ENCODE results near the gene COP1.
"Not testable (repeated sequence)": the region's sequence is repeated elsewhere in the genome, so short reads cannot be mapped to it uniquely, and the experiment has no call there.

The COP1 gene

DNA sequence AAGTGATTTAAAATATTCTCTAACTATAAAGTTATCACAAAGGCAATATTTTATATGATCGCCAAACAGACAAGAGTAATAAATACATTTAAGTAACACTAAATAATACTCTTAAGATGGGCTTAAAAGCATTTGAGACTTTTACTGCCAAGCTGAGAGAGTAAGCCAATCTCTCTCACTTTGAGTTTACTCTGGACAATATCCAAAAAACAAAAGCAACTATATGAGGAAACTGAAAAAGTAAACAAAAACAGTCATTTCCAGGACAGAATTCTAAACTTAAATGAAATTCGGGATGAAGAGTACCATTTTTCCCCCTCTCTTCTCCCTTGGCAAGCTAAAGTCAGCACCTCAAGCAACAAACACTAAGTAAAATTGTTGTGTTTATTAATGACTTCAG is 173.2 kb downstream of the COP1 start:
- DNase-seq (ENCODE audit: low read depth), result no peak

DNA sequence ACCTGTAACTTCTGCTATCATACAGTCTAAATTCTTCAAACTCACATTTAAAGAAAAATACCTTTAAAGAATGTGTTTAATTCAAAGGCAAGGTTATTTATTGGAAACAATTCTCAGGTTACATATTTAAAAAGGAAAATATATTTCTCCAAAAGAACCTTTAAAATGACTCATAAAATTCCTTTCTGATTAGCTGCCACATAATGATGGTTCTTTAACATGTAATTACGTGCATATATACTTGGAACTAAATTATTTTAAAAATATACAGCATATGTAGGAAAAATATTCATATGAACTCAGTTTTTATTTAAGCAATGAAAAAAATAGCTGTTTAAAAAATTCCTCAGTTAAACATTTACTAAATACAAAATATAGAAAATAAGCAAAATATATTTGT is 173.6 kb downstream of the COP1 start:
- DNase-seq (ENCODE audit: low read depth), result no peak

DNA sequence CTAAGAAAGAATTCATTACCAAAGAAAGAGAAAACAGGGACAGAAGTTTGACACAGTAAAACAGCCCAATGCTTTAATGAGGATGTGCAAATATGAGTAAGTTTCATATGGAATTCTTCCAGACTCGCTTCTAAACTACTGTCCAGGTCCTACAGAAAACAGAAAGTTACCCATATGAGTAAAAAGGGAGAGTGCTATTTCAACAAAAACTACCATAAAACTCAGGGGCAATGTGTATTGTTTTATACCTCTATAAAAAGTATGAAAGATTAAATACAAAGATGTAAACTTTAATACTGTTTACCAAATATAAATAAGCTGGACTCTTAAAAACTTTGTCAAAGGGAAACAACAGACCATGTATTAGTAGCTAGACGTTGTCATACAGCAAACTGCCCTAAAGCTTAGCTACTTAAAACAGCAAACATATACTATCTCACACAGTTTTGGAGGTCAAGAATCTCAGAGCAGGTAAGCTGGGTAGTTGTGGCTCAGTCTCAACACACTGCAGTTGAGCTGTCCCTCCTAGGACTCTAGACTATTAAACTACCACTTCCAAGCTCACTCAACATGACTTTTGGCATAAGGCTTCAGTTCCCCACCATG is 174.9 kb downstream of the COP1 start:
- no peak for DNase-seq (ENCODE audit: low read depth)

GRCh38 chr1:176029609-176030008 is 177.5 kb downstream of the COP1 start:
- no peak for DNase-seq (ENCODE audit: low read depth)

- no peak for DNase-seq (ENCODE audit: low read depth)
Measured at GRCh38 chr1:176029155-176029554, 177.9 kb downstream of the COP1 start.

- not testable (repeated sequence) for DNase-seq (ENCODE audit: low read depth)
Measured at GRCh38 chr1:176027934-176028333, 179.2 kb downstream of the COP1 start.

DNA sequence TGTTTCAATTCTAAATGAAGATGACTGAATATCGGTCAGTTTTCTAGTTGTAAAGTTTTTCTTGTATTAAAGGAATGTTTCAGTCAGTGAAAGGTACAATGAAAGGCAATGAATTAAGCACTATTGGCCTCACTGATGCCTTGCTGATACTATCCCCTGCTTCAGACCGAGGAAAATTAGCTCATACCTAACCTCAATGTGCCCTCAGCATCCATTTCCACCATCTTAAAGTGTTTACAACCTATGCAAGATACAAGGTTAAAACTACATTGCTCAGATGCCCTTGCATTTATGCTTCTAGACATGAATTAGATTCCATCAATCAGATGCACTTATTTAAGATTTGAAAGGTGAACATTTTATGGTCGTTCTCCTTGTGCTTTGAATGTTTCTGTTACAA is 184.5 kb downstream of the COP1 start:
- DNase-seq (ENCODE audit: low read depth), result no peak

GRCh38 chr1:176017722-176018121 is 189.4 kb downstream of the COP1 start:
- no peak for DNase-seq (ENCODE audit: low read depth)

GRCh38 chr1:176009951-176010350 is 197.1 kb downstream of the COP1 start:
- no peak for DNase-seq (ENCODE audit: low read depth)

GRCh38 chr1:176007756-176008389 is 199.2 kb downstream of the COP1 start:
- not testable (repeated sequence) for DNase-seq (ENCODE audit: low read depth)

DNA sequence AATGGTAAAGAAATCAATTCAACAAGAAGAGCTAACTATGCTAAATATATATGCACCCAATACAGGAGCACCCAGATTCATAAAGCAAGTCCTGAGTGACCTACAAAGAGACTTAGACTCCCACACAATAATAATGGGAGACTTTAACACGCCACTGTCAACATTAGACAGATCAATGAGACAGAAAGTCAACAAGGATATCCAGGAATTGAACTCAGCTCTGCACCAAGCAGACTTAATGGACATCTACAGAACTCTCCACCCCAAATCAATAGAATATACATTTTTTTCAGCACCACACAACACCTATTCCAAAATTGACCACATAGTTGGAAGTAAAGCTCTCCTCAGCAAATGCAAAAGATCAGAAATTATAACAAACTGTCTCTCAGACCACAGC is 212.4 kb downstream of the COP1 start:
- DNase-seq (ENCODE audit: low read depth), result not testable (repeated sequence)

DNA sequence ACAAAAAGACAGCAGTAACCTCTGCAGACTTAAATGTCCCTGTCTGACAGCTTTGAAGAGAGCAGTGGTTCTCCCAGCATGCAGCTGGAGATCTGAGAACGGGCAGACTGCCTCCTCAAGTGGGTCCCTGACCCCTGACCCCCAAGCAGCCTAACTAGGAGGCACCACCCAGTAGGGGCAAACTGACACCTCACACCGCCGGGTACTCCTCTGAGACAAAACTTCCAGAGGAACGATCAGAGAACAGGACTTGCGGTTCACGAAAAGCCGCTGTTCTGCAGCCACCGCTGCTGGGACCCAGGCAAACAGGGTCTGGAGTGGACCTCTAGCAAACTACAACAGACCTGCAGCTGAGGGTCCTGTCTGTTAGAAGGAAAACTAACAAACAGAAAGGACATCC is 214.3 kb downstream of the COP1 start:
- not testable (repeated sequence) for DNase-seq (ENCODE audit: low read depth)

- DNase-seq (ENCODE audit: low read depth), result not testable (repeated sequence)
Measured at GRCh38 chr1:175992202-175992601, 214.9 kb downstream of the COP1 start.

GRCh38 chr1:175984813-175985212 is 222.3 kb downstream of the COP1 start:
- no peak for DNase-seq (ENCODE audit: low read depth)

DNA sequence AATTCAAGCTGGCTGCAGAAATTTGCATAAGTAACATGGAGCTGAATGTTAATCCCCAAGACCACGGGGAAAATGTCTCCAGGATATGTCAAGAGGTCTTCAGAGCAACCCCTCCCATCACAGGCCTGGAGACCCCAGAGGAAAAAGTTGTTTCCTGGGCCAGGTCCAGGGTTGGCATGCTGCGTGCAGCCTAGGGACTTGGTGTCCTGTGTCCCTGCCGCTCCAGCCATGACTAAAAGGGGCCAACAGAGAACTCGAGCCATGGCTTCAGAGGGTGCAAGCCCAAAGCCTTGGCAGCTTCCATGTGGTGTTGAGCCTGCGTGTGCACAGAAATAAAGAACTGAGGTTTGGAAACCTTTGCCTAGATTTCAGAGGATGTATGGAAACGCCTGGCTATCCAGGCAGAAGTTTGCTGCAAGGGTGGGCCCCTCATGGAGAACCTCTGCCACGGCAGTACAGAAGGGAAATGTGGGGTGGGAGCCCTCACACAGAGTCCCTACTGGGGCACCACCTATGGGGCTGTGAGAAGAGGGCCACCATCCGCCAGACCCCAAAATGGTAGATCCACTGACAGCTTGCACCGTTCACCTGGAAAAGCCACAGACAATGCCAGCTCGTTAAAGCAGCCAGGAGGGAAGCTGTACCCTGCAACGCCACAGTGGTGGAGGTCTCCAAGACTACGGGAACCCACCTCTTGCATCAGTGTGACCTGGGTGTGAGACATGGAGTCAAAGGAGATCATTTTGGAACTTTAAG is 222.9 kb downstream of the COP1 start:
- DNase-seq (ENCODE audit: low read depth), result no peak

- DNase-seq (ENCODE audit: low read depth), result not testable (repeated sequence)
Measured at GRCh38 chr1:175983363-175983762, 223.7 kb downstream of the COP1 start.

DNA sequence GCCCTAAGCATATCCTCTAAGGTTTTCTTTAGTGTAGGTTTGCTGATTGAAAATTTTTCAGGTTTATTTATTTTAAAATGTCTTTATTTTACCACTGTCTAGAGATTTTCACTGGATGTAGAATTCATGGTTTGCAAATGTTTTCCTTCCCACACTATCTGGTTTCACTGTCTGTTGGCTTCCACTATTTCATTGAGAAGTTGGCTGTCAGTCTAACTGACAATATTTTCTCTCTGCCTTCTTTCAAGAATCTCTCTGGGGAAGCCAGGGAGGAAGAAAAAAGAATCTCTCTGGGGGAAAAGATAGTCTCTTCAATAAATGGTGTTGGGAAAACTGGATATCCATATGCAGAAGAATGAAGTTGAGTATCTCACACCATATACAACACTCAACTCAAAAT is 226.0 kb downstream of the COP1 start:
- no peak for DNase-seq (ENCODE audit: low read depth)

- DNase-seq (ENCODE audit: low read depth), result no peak
Measured at GRCh38 chr1:175978926-175979325, 228.2 kb downstream of the COP1 start.

DNA sequence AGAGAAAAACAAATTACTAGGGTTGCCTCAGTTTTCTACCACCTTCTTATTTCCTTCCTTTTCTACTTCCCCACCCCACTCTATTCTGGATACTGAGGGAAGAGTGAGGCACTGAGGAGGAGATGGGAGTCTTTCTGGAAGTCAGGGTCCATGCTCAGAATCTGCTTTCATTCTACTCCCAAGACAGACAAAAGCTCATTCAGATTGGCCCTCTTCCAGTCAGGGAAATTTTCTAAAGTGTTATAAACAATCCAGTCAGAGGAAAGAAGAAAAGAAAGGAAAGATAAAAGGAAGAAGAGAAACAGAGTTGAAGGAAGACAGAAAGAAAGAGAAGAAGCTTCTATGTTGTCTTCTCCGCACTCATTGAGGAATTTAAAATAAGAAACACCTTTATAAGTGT is 228.6 kb downstream of the COP1 start:
- no peak for DNase-seq (ENCODE audit: low read depth)

DNA sequence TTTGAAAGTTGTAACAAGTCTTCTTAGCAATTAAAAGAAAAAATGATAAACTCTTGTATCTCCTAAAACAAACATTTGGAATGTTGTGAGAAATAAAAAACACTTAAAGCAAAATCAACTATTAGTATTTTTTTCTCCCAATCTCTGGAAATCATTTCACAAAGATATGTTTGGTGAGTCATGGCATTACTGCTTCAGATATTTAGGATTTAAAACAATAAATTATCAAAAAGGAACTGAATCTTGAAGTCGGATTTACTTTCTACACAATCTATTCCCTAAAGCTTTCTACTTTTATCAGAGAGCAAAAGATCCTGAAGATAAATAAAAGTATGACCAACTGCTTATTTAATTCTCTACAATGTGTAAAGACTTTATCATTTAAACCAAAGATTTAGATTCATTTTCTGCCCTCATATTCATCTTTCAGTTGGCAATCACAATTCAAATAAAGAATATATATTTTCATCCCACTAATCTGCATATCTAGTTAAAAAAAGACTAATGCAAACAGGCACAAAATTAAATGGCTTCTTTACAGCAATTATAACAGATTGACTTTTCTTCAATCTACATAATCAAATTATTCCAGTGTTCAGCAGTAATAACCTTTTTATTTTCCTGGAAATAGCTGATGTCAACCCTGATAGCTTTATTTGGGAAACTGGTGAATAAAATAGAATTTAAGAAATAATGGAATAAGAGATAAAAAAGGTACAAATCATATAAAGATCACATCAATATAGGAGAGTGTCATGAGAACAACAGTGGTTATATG is 230.0 kb downstream of the COP1 start:
- no peak for DNase-seq (ENCODE audit: low read depth)

DNA sequence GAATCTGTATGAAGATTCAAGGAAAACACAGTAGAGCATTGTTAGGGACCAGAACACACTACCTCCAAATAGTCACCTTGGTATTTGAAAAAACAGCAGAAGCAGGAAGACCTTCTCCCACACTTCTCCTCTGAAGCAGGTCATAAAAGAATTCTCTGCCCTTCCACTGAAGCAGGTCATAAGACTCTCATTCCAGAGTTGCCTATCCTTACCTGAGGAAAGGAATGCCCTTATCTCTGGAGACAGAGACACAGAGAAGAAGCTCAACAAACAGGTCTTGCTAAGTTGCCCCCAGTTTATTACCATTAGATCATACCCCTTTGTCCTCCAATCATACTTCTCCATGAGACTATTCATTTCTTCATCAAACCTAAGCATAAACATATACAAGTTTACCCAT is 237.9 kb downstream of the COP1 start:
- no peak for DNase-seq (ENCODE audit: low read depth)

DNA sequence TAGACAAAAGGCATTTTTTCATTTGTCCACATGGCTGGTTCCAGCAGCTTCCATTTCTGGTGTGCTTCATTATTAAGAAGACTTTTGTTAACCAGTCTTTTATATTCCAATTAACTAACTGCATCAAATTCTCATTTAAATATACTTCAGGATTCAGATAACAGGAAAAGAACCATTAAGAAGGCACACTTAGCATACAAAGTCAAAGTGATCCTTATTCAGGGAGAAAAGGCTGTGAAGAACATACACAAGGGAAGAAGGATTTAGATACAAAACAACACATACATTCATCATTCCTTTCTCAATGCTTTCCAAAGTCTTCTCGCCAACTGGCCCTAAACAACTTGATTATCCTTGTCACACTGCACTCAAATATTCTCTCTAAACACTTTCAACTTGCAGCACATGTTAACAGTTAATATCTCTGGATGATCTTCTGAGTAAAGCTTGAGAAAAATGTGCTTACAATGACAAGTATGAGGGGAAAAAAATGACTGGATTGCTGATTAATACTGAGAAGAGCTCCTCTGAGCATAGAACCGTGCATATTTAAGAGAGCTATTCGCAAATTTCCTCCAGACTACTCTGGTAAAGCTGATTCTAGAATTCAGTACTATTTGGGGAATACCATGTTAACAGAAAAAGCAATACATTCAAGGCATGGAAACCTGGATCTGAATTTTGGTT is 238.5 kb downstream of the COP1 start:
- DNase-seq (ENCODE audit: low read depth), result no peak

Measured in activated T-cell treated with anti-CD3 and anti-CD28 coated beads for 1 hour (primary cell).